ENCODE results near the gene CXCR4.

Gene CXCR4

DNA sequence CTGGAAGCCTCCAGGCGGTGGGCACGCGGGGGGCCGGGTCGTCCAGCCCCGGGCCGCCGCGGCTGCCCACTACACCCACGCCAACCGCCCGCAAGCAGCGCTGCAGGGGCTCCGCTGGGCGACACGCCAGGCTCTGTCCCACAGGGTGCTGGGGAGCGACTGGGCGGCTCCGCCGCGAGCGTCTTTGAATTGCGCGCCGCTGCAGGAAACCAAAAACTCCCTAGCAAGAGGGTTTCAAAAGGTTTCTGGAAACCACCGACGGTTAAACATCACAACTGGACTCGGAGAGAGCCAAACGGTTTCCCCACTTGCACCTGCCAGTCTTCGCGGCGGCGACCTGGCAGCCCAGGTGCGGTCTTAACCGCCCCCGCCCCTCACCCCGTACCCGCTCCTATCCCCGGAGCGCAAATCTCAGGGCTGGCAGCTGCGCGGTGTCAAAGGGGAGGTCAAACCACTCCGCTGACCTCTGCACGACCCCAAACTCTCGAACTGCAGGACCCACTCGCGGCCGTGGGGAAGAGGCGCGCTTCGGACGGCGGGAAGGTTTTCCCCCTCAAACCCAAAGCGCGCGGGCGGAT is 1.0 kb downstream of the CXCR4 start:
- DNase-seq (ENCODE audit: low read depth, low spot score), result no peak
- peak overlapping the region; percentile 9 for H3K4me3 ChIP-seq (ENCODE audit: low read depth, low read length)
- in situ Hi-C loops (cut with HindIII; ENCODE audit: low sequenced_read_pairs), result no loop called here
- TF ChIP-seq CTCF (IDR thresholded peaks at IDR 0.05; ENCODE audit: low read depth, low read length), result no peak

DNA sequence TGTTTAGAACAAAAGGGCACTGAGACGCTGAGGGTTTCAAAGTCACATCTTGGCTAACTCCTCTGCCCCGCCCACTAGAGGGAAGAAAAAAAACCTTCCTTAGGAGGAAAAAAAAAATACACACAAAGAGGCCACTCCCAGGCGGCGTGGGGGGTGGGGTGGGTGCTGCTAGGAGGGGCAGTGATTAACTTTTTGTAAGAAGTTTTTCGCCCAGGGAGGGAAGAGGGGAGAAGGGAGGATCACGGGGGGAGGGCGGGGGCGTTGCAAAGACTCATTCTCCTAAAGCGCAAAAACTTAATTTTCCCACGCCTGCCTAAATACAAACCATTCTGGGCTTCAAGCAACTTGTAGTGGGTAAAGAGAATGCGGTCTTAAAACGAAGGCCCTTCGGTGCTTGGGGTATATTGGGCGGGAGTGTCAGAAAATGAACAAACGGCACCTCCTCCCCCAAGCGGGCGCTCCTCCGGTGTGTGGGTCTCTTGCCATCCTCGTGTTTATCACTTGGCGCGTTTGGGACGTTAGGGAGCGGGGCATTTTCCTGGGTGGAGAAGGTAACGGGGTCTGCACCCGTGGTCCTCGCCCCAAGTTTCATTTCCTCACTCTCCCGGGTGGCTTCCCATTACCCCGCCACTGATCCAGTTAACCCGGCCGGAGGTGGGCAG is 1.7 kb downstream of the CXCR4 start:
- in situ Hi-C loops (cut with HindIII; ENCODE audit: low sequenced_read_pairs), result no loop called here
- DNase-seq (ENCODE audit: low read depth, low spot score), result no peak
- H3K4me3 ChIP-seq (ENCODE audit: low read depth, low read length), result no peak overlapping the region
- no peak for TF ChIP-seq CTCF (IDR thresholded peaks at IDR 0.05; ENCODE audit: low read depth, low read length)

GRCh38 chr2:136115183-136115761 is 2.7 kb downstream of the CXCR4 start:
- no peak overlapping the region for H3K4me3 ChIP-seq (ENCODE audit: low read depth, low read length)
- TF ChIP-seq CTCF (IDR thresholded peaks at IDR 0.05; ENCODE audit: low read depth, low read length), result no peak
- no peak for DNase-seq (ENCODE audit: low read depth, low spot score)
- in situ Hi-C loops (cut with HindIII; ENCODE audit: low sequenced_read_pairs), result no loop called here

- H3K4me3 ChIP-seq (ENCODE audit: low read depth, low read length), result no peak overlapping the region
- DNase-seq (ENCODE audit: low read depth, low spot score), result no peak
- in situ Hi-C loops (cut with HindIII; ENCODE audit: low sequenced_read_pairs), result no loop called here
- TF ChIP-seq CTCF (IDR thresholded peaks at IDR 0.05; ENCODE audit: low read depth, low read length), result no peak
Measured at GRCh38 chr2:136114382-136114781, 3.6 kb downstream of the CXCR4 start.

DNA sequence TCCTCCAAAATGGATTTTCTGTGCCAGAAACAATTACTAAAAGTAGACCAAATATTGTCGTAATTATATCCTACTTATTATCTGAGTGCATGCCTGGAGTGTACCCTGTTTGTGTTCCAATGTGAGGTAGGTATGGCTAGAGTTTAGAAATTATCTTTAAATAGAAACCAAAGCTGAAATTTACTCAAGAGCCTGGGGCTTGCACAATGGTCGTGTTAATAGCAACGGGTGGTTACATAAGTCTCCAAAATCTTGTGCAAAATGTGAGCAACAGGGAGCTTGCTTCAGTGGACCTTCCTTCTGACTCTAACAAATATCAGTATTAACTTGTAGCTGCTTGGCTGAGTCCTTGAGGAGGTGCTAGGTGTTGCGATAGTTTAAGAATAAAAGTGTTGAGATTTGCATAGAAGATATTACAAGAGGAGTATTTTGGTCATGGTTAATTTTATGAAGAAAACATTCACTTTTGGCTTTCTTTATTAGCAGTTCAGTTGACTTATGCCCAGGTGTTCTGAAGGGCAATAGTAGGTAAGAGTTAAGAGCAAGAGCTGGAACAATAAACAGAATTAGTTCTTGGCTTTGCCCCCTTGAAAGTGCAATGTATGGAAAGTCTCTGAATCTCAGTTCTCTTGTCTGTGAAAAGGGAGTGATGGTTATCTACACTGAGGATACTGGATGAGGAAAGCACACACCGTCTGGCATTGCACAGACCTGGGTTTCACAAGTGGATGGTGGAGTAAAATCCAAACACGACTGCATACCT is 4.6 kb downstream of the CXCR4 start:
- H3K4me3 ChIP-seq (ENCODE audit: low read depth, low read length), result no peak overlapping the region
- no peak for TF ChIP-seq CTCF (IDR thresholded peaks at IDR 0.05; ENCODE audit: low read depth, low read length)
- in situ Hi-C loops (cut with HindIII; ENCODE audit: low sequenced_read_pairs), result no loop called here
- DNase-seq (ENCODE audit: low read depth, low spot score), result no peak

GRCh38 chr2:136112317-136113208 is 5.4 kb downstream of the CXCR4 start:
- no peak for DNase-seq (ENCODE audit: low read depth, low spot score)
- H3K4me3 ChIP-seq (ENCODE audit: low read depth, low read length), result no peak overlapping the region
- TF ChIP-seq CTCF (IDR thresholded peaks at IDR 0.05; ENCODE audit: low read depth, low read length), result no peak
- in situ Hi-C loops (cut with HindIII; ENCODE audit: low sequenced_read_pairs), result no loop called here
